Heart left ventricle (tissue), 16 donors: ENCODE data around the gene PFDN5. TPM values are rescaled to one million over a fixed set of nuclear protein-coding genes. Genes with fewer than 3 reads are reported as not detected.

Experiments
- ATAC-seq, 4 donors: fragments of 200-7000 bp; cut with Tn5 transposase; one replicate each; pipeline ENCODE4 v1.9.1; 2020 to 2022; ENCODE audit warnings: moderate library complexity in 4 of 4, mild to moderate bottlenecking in 3 of 4, moderate number of reproducible peaks in 1 of 4
- DNase-seq, 5 donors: peaks; one replicate each; pipeline ENCODE4 v3.0.0-alpha.2; 2020
- H3K27ac ChIP-seq, 12 donors: fragments of 200-600 bp; sonication (generic) in 4 of 12; one replicate each; pipeline versions ENCODE4 v1.5.0 to v1.8.0; 2016 to 2022; ENCODE audit warnings: mild to moderate bottlenecking in 2 of 12
- H3K27me3 ChIP-seq, 9 donors: fragments of 200-600 bp; sonication (generic) in 2 of 9; one replicate each; pipeline versions ENCODE4 v1.5.1 to v1.8.0; 2016 to 2022; ENCODE audit warnings: mild to moderate bottlenecking in 3 of 9
- H3K36me3 ChIP-seq, 9 donors: fragments of 200-600 bp; sonication (generic) in 2 of 9; one replicate each; pipeline versions ENCODE4 v1.5.0 to v1.8.0; 2018 to 2022; ENCODE audit warnings: mild to moderate bottlenecking in 2 of 9
- H3K4me1 ChIP-seq, 12 donors: fragments of 200-600 bp; sonication (generic) in 4 of 12; one replicate each; pipeline versions ENCODE4 v1.5.0 to v1.8.0; 2016 to 2022; ENCODE audit warnings: mild to moderate bottlenecking in 3 of 12
- H3K4me3 ChIP-seq, 12 donors: fragments of 200-600 bp; sonication (generic) in 4 of 12; one replicate each; pipeline versions ENCODE4 v1.5.0 to v1.8.0; 2017 to 2022; ENCODE audit warnings: mild to moderate bottlenecking in 9 of 12, moderate library complexity in 4 of 12
- H3K9me3 ChIP-seq, 12 donors: fragments of 200-600 bp; sonication (generic) in 4 of 12; one replicate each; pipeline versions ENCODE4 v1.5.0 to v1.8.0; 2016 to 2022; ENCODE audit warnings: mild to moderate bottlenecking in 1 of 12
- CTCF ChIP-seq, 12 donors: fragments of 200-600 bp; sonication (generic) in 4 of 12; IDR thresholded peaks; one replicate each; pipeline versions ENCODE4 v1.5.0 to v1.8.0; 2018 to 2022; ENCODE audit warnings: antibody characterized with exemption in 12 of 12, mild to moderate bottlenecking in 5 of 12
- POLR2A ChIP-seq, 2 donors: fragments of 450-650 bp; IDR thresholded peaks; one replicate each; pipeline ENCODE4 v1.6.1; 2017; ENCODE audit warnings: antibody characterized with exemption in 2 of 2, mild to moderate bottlenecking in 2 of 2, moderate library complexity in 2 of 2
- WGBS, 4 donors: extraction: QIAGEN DNeasy Blood & Tissue Kit in 2 of 4; methylation state at CpG; one replicate each; pipeline versions ENCODE4 v1.1.5 to v1.1.7; 2013 to 2018; 5-methylcytosine and 5-hydroxymethylcytosine counted together
- intact Hi-C, 10 donors: fragments of 100-400 bp; cut with DNase I; formaldehyde crosslinking; loops; one replicate each; pipeline versions ENCODE4 v1.11.1 to v1.14.2; 2022
- polyA plus RNA-seq, 2 donors: library from polyadenylated mRNA; stranded (reverse); fragments of 200-250 nt; gene quantifications; one replicate each; pipeline ENCODE4 v1.2.3, GENCODE V29; 2013
- total RNA-seq, 9 donors: library from RNA; depleted of rRNA in 2 of 9; stranded (reverse); fragments of >200 nt in 2 of 9; fragmentation: NEBNext Ultra II Directional in 3 of 9; extraction: Animal tissue kit (Norgen Biotek cat#: 25700) in 3 of 9; gene quantifications; one replicate each; pipeline versions ENCODE4 v1.1.0 to v1.2.4, GENCODE V29; 2016 to 2023
- donor health status: ischemic (EF 13 %, LVEDD 7.1; RV severe dilation, severe dysfunction).
- donor health status: healthy with polysubstance abuse.
- donor health status: DM: no; HTN: yes; CAD: no.
- donor health status: DM: no; HTN: no; CAD: no.
- donor health status: ischemic (EF 25% LVEDD 6.9; RV normal size, moderate dysfunction).
- donor health status: ischemic (EF 25% LVEDD 5.7; RV mildly dilated, moderate dysfunction).
- donor health status: healthy.
- donor health status: DM: yes; HTN: yes; CAD: no.
- donor health status: ischemic (EF 35%, LVEDD 5.7; RV mildly dilated, moderate dysfunction).
- donor health status: nonischemic (EF 11% LVEDD 7.7; RV severe dilation, severe dysfunction).
- donor health status: DM: yes; HTN: yes; CAD: no.
- donor health status: PGD.
- donor health status: ischemic (EF 29% LVEDD 5.4; RV normal size, mild dysfunction).
- donor health status: nonischemic (EF 23%, LVEDD 6.1; RV moderate dilation, normal function).

Gene PFDN5
- total and polyA plus RNA-seq, 11 donors: 289 to 979 (median 360) TPM

GRCh38 chr12:53343449-53343848 is 48.1 kb downstream of the PFDN5 start:
- no peak for ATAC-seq
- intact Hi-C loops: no loop called here
- Histone ChIP-seq H3K4me1 (peaks cover 0 to 23% (median 12%) of the 10 kb centered on the region in 12 donors), H3K27me3 (peaks cover 0 to 10% (median 0%) of the 10 kb centered on the region in 9 donors), H3K27ac (no peak overlapping the region), H3K9me3 (no peaks in the 10 kb centered on the region), H3K4me3 (no peak overlapping the region), H3K36me3 (no peaks in the 10 kb centered on the region)
- no peak for DNase-seq
- TF ChIP-seq CTCF (IDR thresholded peaks at IDR 0.05): no peak
- TF ChIP-seq POLR2A (IDR thresholded peaks at IDR 0.05): no peak
- 57 to 75% (median 65%) methylated on average over 3 of the region's 3 CpGs for WGBS, 4 donors

DNA sequence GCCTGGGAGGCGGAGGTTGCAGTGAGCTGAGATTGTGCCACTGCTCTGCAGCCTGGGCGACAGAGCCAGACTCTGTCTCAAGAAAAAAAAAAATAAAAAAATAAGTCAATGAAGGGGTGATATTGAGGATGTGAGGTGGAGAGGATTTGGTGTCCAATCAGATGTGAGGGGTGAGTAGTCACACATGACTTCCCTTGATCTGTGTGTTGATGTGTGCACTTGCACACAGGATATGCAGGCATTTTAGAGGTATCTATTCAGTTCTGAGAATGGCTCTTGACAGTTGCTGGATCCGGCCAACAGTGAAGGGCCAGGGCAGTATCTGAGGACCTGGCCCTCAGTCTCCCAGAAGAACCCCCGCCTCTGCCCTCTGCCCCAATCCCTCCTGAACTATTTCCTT is 48.6 kb downstream of the PFDN5 start:
- ATAC-seq (no peak), DNase-seq (no peak)
- Histone ChIP-seq H3K4me1 (peaks cover 0 to 23% (median 12%) of the 10 kb centered on the region in 12 donors), H3K36me3 (no peaks in the 10 kb centered on the region), H3K27me3 (peaks cover 0 to 5% (median 0%) of the 10 kb centered on the region in 9 donors), H3K9me3 (no peaks in the 10 kb centered on the region), H3K4me3 (peak overlapping the region in 1 of 12 donors; percentile 73), H3K27ac (peak overlapping the region in 3 of 12 donors; percentile 90 to 92 (median 91))
- intact Hi-C loops: loop anchor here in 2 of 10 donors (2.0 kb wide), 2 partner anchors 17 to 19 kb away; no protein-coding TSS in a partner anchor
- TF ChIP-seq POLR2A (IDR thresholded peaks at IDR 0.05): no peak
- no peak for TF ChIP-seq CTCF (IDR thresholded peaks at IDR 0.05)
- 90 to 94% (median 92%) methylated on average over 4 of the region's 4 CpGs for WGBS, 4 donors

DNA sequence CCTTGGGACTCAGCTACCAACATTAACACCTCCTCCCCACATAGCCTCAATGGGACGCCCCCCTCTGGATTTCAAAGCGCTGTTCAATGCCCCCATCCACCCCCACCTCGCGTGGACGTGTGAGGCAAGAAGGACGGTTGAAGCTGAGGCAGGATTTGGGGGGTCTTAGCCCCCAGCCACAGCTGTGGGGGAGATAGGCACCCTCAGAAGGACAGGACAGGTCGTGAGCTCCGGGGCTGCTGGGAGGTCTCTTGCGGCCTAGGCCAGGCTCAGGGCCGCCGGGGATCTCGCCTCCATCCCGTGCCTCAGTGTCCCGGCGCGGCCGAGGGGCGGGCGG is 49.1 kb downstream of the PFDN5 start:
- no peak for DNase-seq
- intact Hi-C loops: loop anchor here in 2 of 10 donors (2.0 kb wide), 2 partner anchors 18 to 20 kb away; no protein-coding TSS in a partner anchor
- Histone ChIP-seq H3K9me3 (no peaks in the 10 kb centered on the region), H3K4me3 (peak overlapping the region in 11 of 12 donors; percentile 40 to 88 (median 76)), H3K27me3 (peaks cover 0 to 3% (median 0%) of the 10 kb centered on the region in 9 donors), H3K27ac (peak overlapping the region in 11 of 12 donors; percentile 62 to 92 (median 87)), H3K4me1 (peaks cover 0 to 23% (median 12%) of the 10 kb centered on the region in 12 donors), H3K36me3 (no peaks in the 10 kb centered on the region)
- TF ChIP-seq POLR2A (IDR thresholded peaks at IDR 0.05) (no peak), CTCF (IDR thresholded peaks at IDR 0.05) (no peak)
- WGBS, 4 donors: 3 to 20% (median 4%) methylated on average over 6 to 19 of the region's 19 CpGs
- ATAC-seq: no peak

DNA sequence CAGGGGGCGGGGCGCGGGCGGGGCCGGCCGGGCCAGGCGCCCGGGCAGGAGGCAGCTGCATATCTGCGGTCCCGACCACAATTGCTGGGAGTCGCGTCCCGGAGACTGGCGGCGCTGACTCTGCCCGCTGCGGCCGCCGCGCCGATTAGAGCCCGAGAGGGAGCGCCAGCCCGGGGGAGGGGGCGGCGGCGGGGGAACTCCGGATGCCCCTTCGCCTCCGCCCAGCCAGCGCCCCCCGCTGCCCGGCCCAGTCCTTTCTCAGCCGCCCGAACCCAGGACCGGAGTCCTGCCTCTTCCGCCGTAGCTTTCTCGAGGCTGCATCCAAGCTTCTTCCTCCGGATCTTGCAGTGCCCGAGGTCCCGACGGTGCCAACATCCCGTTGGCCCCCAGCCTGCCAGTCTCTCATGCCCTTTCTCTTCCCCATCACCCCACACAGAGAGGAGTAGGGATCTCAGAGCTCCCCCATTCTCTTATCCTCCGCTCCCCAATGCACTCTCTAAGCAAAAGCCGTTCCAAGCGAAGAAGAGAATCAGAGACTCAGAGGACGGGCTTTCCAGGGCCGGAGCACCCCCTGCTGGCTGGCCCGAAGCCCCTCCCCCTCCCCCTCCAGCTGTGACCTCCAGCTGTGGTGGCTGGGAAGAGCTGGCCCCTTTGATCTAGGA is 49.6 kb downstream of the PFDN5 start:
- Histone ChIP-seq H3K9me3 (no peaks in the 10 kb centered on the region), H3K27me3 (peaks cover 0 to under 1% (median 0%) of the 10 kb centered on the region in 9 donors), H3K27ac (peak overlapping the region; percentile 62 to 92 (median 86)), H3K4me3 (peak overlapping the region; percentile 40 to 88 (median 76)), H3K4me1 (peaks cover 0 to 23% (median 12%) of the 10 kb centered on the region in 12 donors), H3K36me3 (no peaks in the 10 kb centered on the region)
- intact Hi-C loops: loop anchor here in 7 of 10 donors (1.0 to 2.0 kb wide), 5 partner anchors 18 to 21 kb away; no protein-coding TSS in a partner anchor
- 0 to 1% (median 0%) methylated on average over 15 to 50 of the region's 50 CpGs for WGBS, 4 donors
- DNase-seq: peak; percentile 78 to 88 (median 84)
- ATAC-seq: peak; percentile 90 to 94 (median 94)
- TF ChIP-seq POLR2A (IDR thresholded peaks at IDR 0.05): peak in 1 of 2 donors; percentile 55
- TF ChIP-seq CTCF (IDR thresholded peaks at IDR 0.05): peak; percentile 55 to 88 (median 78)
